Activated CD8-positive, alpha-beta memory T cell treated with anti-CD3 and anti-CD28 coated beads for 4 hours (primary cell): ENCODE data around the gene DLG2.

Source experiments
- DNase-seq, 2 donors: peaks; one replicate each; pipeline ENCODE4 v3.0.0-alpha.2; 2020; ENCODE audit warnings: low read depth in 2 of 2

The DLG2 gene

GRCh38 chr11:83723999-83724398, 1903.1 kb downstream of the DLG2 start:
- DNase-seq = no peak

GRCh38 chr11:83722392-83723119, 1904.6 kb downstream of the DLG2 start:
- no peak for DNase-seq

GRCh38 chr11:83721263-83721662, 1905.9 kb downstream of the DLG2 start:
- no peak for DNase-seq

GRCh38 chr11:83720675-83721074, 1906.5 kb downstream of the DLG2 start:
- DNase-seq = no peak

- no peak for DNase-seq
Measured at GRCh38 chr11:83717537-83717936, 1909.6 kb downstream of the DLG2 start.

GRCh38 chr11:83715927-83716535, 1911.1 kb downstream of the DLG2 start:
- no peak for DNase-seq

GRCh38 chr11:83713708-83714107, 1913.4 kb downstream of the DLG2 start:
- DNase-seq = no peak

- DNase-seq = no peak
Measured at GRCh38 chr11:83711106-83711527, 1916.0 kb downstream of the DLG2 start.

GRCh38 chr11:83709434-83709833, 1917.7 kb downstream of the DLG2 start:
- no peak for DNase-seq

GRCh38 chr11:83706566-83706965, 1920.6 kb downstream of the DLG2 start:
- no peak for DNase-seq

- no peak for DNase-seq
Measured at GRCh38 chr11:83702796-83703195, 1924.3 kb downstream of the DLG2 start.

GRCh38 chr11:83697518-83697917, 1929.6 kb downstream of the DLG2 start:
- no peak for DNase-seq

GRCh38 chr11:83695046-83695445, 1932.1 kb downstream of the DLG2 start:
- no peak for DNase-seq

GRCh38 chr11:83694191-83694910, 1932.8 kb downstream of the DLG2 start:
- DNase-seq = no peak

- no peak for DNase-seq
Measured at GRCh38 chr11:83693306-83693992, 1933.7 kb downstream of the DLG2 start.

- DNase-seq = no peak
Measured at GRCh38 chr11:83692675-83693074, 1934.5 kb downstream of the DLG2 start.

GRCh38 chr11:83691451-83691950, 1935.6 kb downstream of the DLG2 start:
- DNase-seq = no peak

GRCh38 chr11:83689144-83689780, 1937.9 kb downstream of the DLG2 start:
- DNase-seq = no peak

- DNase-seq = no peak
Measured at GRCh38 chr11:83687787-83688186, 1939.4 kb downstream of the DLG2 start.

- no peak for DNase-seq
Measured at GRCh38 chr11:83685730-83686129, 1941.4 kb downstream of the DLG2 start.

- DNase-seq = no peak
Measured at GRCh38 chr11:83684071-83684470, 1943.1 kb downstream of the DLG2 start.

GRCh38 chr11:83682611-83682973, 1944.6 kb downstream of the DLG2 start:
- DNase-seq = no peak
